ENCODE measurements around the gene ANKRD34B.

Gene ANKRD34B

GRCh38 chr5:80569086-80569960 lies 757 bp downstream of the ANKRD34B start:
- no peak for DNase-seq (ENCODE audit: low spot score)

- DNase-seq (ENCODE audit: low spot score), result no peak
Measured at GRCh38 chr5:80568251-80568650, 1.8 kb downstream of the ANKRD34B start.

GRCh38 chr5:80566711-80567259 lies 3.3 kb downstream of the ANKRD34B start:
- DNase-seq (ENCODE audit: low spot score), result no peak

GRCh38 chr5:80565330-80565729 lies 4.8 kb downstream of the ANKRD34B start:
- no peak for DNase-seq (ENCODE audit: low spot score)

GRCh38 chr5:80559244-80559643 lies 10.8 kb downstream of the ANKRD34B start:
- DNase-seq (ENCODE audit: low spot score), result no peak

- DNase-seq (ENCODE audit: low spot score), result no peak
Measured at GRCh38 chr5:80555099-80555498, 15.0 kb downstream of the ANKRD34B start.

GRCh38 chr5:80554646-80555045 lies 15.4 kb downstream of the ANKRD34B start:
- DNase-seq (ENCODE audit: low spot score), result no peak

- DNase-seq (ENCODE audit: low spot score), result peak; percentile 0
Measured at GRCh38 chr5:80541392-80541791, 28.7 kb downstream of the ANKRD34B start.

- no peak for DNase-seq (ENCODE audit: low spot score)
Measured at GRCh38 chr5:80540691-80541090, 29.4 kb downstream of the ANKRD34B start.

- peak; percentile 9 for DNase-seq (ENCODE audit: low spot score)
Measured at GRCh38 chr5:80516826-80517225, 53.3 kb downstream of the ANKRD34B start.

- no peak for DNase-seq (ENCODE audit: low spot score)
Measured at GRCh38 chr5:80509362-80509761, 60.7 kb downstream of the ANKRD34B start.

GRCh38 chr5:80508844-80509243 lies 61.2 kb downstream of the ANKRD34B start:
- DNase-seq (ENCODE audit: low spot score), result no peak

- no peak for DNase-seq (ENCODE audit: low spot score)
Measured at GRCh38 chr5:80507663-80508062, 62.4 kb downstream of the ANKRD34B start.
